ENCODE results near the gene CCT7.
"Not testable (repeated sequence)": the region's sequence is repeated elsewhere in the genome, so short reads cannot be mapped to it uniquely, and the experiment has no call there.

Gene CCT7

GRCh38 chr2:73262108-73262651 lies 28.1 kb downstream of the CCT7 start:
- H3K4me3 ChIP-seq (replicated peaks; ENCODE audit: low read depth, low read length), result no peak overlapping the region
- TF ChIP-seq CTCF (IDR thresholded peaks at IDR 0.05; ENCODE audit: low read depth, low read length, missing control alignments), result no peak
- DNase-seq (ENCODE audit: extremely low read depth, low read depth), result no peak

- DNase-seq (ENCODE audit: extremely low read depth, low read depth); H3K4me3 ChIP-seq (replicated peaks; ENCODE audit: low read depth, low read length): not testable (repeated sequence)
These were observed 28.8 kb downstream of the CCT7 start for GRCh38 chr2:73262691-73263429.

- H3K4me3 ChIP-seq (replicated peaks; ENCODE audit: low read depth, low read length), result no peak overlapping the region
- no peak for DNase-seq (ENCODE audit: extremely low read depth, low read depth)
- TF ChIP-seq CTCF (IDR thresholded peaks at IDR 0.05; ENCODE audit: low read depth, low read length, missing control alignments), result no peak
These were observed 29.6 kb downstream of the CCT7 start for GRCh38 chr2:73263540-73264331.

- no peak for TF ChIP-seq CTCF (IDR thresholded peaks at IDR 0.05; ENCODE audit: low read depth, low read length, missing control alignments)
- DNase-seq (ENCODE audit: extremely low read depth, low read depth), result no peak
- no peak overlapping the region for H3K4me3 ChIP-seq (replicated peaks; ENCODE audit: low read depth, low read length)
These were observed 30.2 kb downstream of the CCT7 start for GRCh38 chr2:73264332-73264606.

- no peak for TF ChIP-seq CTCF (IDR thresholded peaks at IDR 0.05; ENCODE audit: low read depth, low read length, missing control alignments)
These were observed 30.7 kb downstream of the CCT7 start for GRCh38 chr2:73264783-73265182.

GRCh38 chr2:73265298-73266060 lies 31.4 kb downstream of the CCT7 start:
- no peak for TF ChIP-seq CTCF (IDR thresholded peaks at IDR 0.05; ENCODE audit: low read depth, low read length, missing control alignments)
- H3K4me3 ChIP-seq (replicated peaks; ENCODE audit: low read depth, low read length), result no peak overlapping the region
- DNase-seq (ENCODE audit: extremely low read depth, low read depth), result no peak

More at GRCh38 chr2:73264783-73265182, 30.7 kb downstream of the CCT7 start:
- no peak overlapping the region for H3K4me3 ChIP-seq (replicated peaks; ENCODE audit: low read depth, low read length)
- no peak for DNase-seq (ENCODE audit: extremely low read depth, low read depth)

Measured in HFF-Myc (cell line).